Osteoblast (primary cell): ENCODE measurements around the gene PFDN1. TPM values are rescaled to one million over a fixed set of nuclear protein-coding genes. Genes with fewer than 3 reads are reported as not detected.

Experiments
- DNase-seq: peaks from one replicate; pipeline ENCODE4 v3.0.0; 2011; ENCODE audit warnings: low spot score, mixed read lengths; ENCODE audit not compliant: insufficient read length; ENCODE audit errors: missing footprints
- H2AFZ ChIP-seq: 2 replicates; pipeline ENCODE4 v1.6.0; 2011; ENCODE audit warnings: mild to moderate bottlenecking, low read length
- H3K27ac ChIP-seq: 2 replicates; pipeline ENCODE4 v1.5.1; 2011; ENCODE audit warnings: mild to moderate bottlenecking, low read depth, low read length, moderate library complexity
- H3K27me3 ChIP-seq: 2 replicates; pipeline ENCODE4 v1.6.0; 2012; ENCODE audit warnings: mild to moderate bottlenecking, control low read depth, inconsistent platforms, low read length, moderate library complexity; ENCODE audit not compliant: insufficient read depth
- H3K36me3 ChIP-seq: 2 replicates; pipeline ENCODE4 v1.5.1; 2011; ENCODE audit warnings: mild to moderate bottlenecking, low read length, control low read depth, moderate library complexity; ENCODE audit not compliant: insufficient read depth
- H3K4me1 ChIP-seq: 2 replicates; pipeline ENCODE4 v1.5.1; 2011; ENCODE audit warnings: mild to moderate bottlenecking, low read length, control low read depth, moderate library complexity; ENCODE audit not compliant: insufficient read depth
- H3K4me2 ChIP-seq: 2 replicates; pipeline ENCODE4 v1.6.0; 2011; ENCODE audit warnings: mild to moderate bottlenecking, low read length; ENCODE audit not compliant: insufficient read depth
- H3K4me3 ChIP-seq: fragments of 200-600 bp; sonication (generic); 3 replicates; pipeline ENCODE4 v1.5.1; 2012; ENCODE audit warnings: mild to moderate bottlenecking, low read length, inconsistent platforms; ENCODE audit not compliant: insufficient read depth
- H3K79me2 ChIP-seq: 2 replicates; pipeline ENCODE4 v1.6.0; 2012; ENCODE audit warnings: mild to moderate bottlenecking, low read length, control low read depth, inconsistent platforms; ENCODE audit not compliant: insufficient read depth
- H3K9me3 ChIP-seq: 2 replicates; pipeline ENCODE4 v1.5.1; 2011; ENCODE audit warnings: low read depth, low read length, control low read depth
- H4K20me1 ChIP-seq: 2 replicates; pipeline ENCODE4 v1.6.0; 2012; ENCODE audit warnings: mild to moderate bottlenecking, low read length, control low read depth; ENCODE audit not compliant: insufficient read depth
- CTCF ChIP-seq: IDR thresholded peaks from 2 replicates; pipeline ENCODE4 v1.5.1; 2011; ENCODE audit warnings: mild to moderate bottlenecking, low read depth, low read length, moderate library complexity; ENCODE audit errors: extremely low read depth
- total RNA-seq: library from RNA; depleted of rRNA; stranded (reverse); fragments of >200 nt; gene quantifications from 2 replicates; pipeline ENCODE4 v1.2.3, GENCODE V29; 2012

Gene PFDN1
- total RNA-seq, 1 donor = 65.9 TPM

- Histone ChIP-seq H3K27me3 (no peaks in the 10 kb centered on the region), H3K4me3 (no peak overlapping the region), H2AFZ (no peak overlapping the region), H4K20me1 (no peaks in the 10 kb centered on the region), H3K4me1 (peaks cover 41% of the 10 kb centered on the region), H3K9me3 (no peaks in the 10 kb centered on the region), H3K4me2 (no peak overlapping the region), H3K27ac (no peak overlapping the region), H3K36me3 (no peaks in the 10 kb centered on the region), H3K79me2 (no peaks in the 10 kb centered on the region)
- no peak for DNase-seq
- TF ChIP-seq CTCF = no peak
These were observed 16.9 kb upstream of the PFDN1 start for GRCh38 chr5:140319833-140320232.

GRCh38 chr5:140318792-140319191, 15.9 kb upstream of the PFDN1 start:
- Histone ChIP-seq H3K79me2 (no peaks in the 10 kb centered on the region), H3K27ac (no peak overlapping the region), H3K4me2 (no peak overlapping the region), H3K4me1 (peaks cover 33% of the 10 kb centered on the region), H3K36me3 (no peaks in the 10 kb centered on the region), H3K27me3 (no peaks in the 10 kb centered on the region), H3K4me3 (no peak overlapping the region), H2AFZ (no peak overlapping the region), H3K9me3 (no peaks in the 10 kb centered on the region), H4K20me1 (no peaks in the 10 kb centered on the region)
- DNase-seq = no peak
- no peak for TF ChIP-seq CTCF

GRCh38 chr5:140317859-140318258, 15.0 kb upstream of the PFDN1 start:
- H3K4me1 ChIP-seq = peaks cover 31% of the 10 kb centered on the region
- H3K27me3 ChIP-seq = no peaks in the 10 kb centered on the region
- H3K9me3 ChIP-seq = no peaks in the 10 kb centered on the region
- no peaks in the 10 kb centered on the region for H3K36me3 ChIP-seq
- H4K20me1 ChIP-seq = no peaks in the 10 kb centered on the region
- DNase-seq = peak; percentile 92
- H3K79me2 ChIP-seq = no peaks in the 10 kb centered on the region
- peak overlapping the region; percentile 88 for H2AFZ ChIP-seq
- TF ChIP-seq CTCF = no peak
- H3K4me3 ChIP-seq = no peak overlapping the region
- peak overlapping the region; percentile 65 for H3K27ac ChIP-seq
- H3K4me2 ChIP-seq = peak overlapping the region; percentile 65

GRCh38 chr5:140312791-140313189, 9.9 kb upstream of the PFDN1 start:
- Histone ChIP-seq H3K4me1 (peaks cover 41% of the 10 kb centered on the region), H2AFZ (peak overlapping the region; percentile 51), H3K36me3 (no peaks in the 10 kb centered on the region), H3K79me2 (no peaks in the 10 kb centered on the region), H3K4me3 (no peak overlapping the region), H3K27me3 (no peaks in the 10 kb centered on the region), H3K9me3 (no peaks in the 10 kb centered on the region), H4K20me1 (no peaks in the 10 kb centered on the region), H3K27ac (peak overlapping the region; percentile 94), H3K4me2 (peak overlapping the region; percentile 62)
- no peak for DNase-seq
- no peak for TF ChIP-seq CTCF
